ENCODE measurements around the gene CRB2.

The CRB2 gene

DNA sequence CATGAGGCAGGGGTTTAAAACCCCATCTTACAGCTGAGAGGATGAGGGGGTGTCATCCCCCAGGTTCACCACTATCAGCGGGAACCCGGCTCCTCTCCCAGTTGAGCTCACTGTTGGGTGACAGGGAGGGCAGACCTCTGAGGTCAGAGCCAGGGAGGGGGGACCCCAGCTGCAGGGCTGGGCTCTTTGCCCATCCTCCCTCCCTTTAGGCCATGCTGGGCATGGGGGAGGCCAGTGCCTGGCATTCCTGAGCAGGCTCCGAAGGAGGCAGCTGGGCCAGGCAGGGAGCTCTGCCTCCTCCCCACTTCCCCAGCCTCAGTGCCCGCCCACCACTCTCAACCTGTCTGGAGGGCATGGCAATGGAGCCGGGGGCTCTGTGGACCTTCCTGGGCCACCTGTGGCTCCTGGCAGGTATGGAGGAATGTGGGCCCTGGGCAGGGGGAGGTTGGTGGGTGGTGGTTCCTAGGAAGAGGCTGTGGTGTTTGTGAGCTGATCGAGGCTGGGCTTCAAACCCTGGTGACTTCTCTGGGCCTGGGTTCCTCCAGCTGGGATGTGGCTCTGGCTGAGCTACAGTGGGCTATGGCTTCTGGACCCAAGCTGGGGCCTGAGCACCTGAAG, 12.6 kb downstream of the CRB2 start:
- Histone ChIP-seq H3K9ac (ENCODE audit: low read depth, low read length) (no peak overlapping the region), H3K27me3 (ENCODE audit: insufficient read depth, low read length) (peaks cover 21% of the 10 kb centered on the region), H3K9me3 (ENCODE audit: insufficient read depth, low read depth, low read length) (no peaks in the 10 kb centered on the region), H3K36me3 (ENCODE audit: insufficient read depth, low read length) (peaks cover 2% of the 10 kb centered on the region; the same call in 1 of the 2 replicates), H3K4me3 (ENCODE audit: low read length) (no peak overlapping the region), H3K4me1 (ENCODE audit: insufficient read depth, low read length) (0 out of 2 replicates have a peak, but pooled peaks cover 4% of the 10 kb centered on the region), H3K27ac (ENCODE audit: low read depth, low read length) (no peak overlapping the region)
- WGBS = 80% methylated on average over 6 of the region's 6 CpGs

DNA sequence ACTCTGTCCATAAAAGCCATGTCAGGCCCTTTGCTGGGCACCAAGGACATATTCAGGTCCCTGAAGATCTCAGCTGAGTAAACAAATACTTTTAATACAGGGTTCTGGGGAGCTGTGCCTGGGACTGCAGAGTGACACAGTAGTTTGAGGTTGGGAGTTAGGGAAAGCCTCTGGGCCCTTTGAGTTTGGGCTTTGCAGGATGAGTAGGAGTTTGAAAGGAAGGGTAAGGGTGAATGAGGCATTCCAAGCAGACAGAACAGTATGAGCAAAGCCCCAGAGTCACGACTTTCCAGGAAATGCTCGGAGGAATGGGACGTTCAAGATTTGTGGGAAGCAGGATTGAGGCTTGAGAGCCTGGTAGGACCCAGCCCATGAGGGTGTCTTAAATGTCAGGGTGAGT, 13.3 kb downstream of the CRB2 start:
- H3K4me1 ChIP-seq (ENCODE audit: insufficient read depth, low read length) = peaks cover 11% of the 10 kb centered on the region
- 84% methylated on average over 3 of the region's 3 CpGs for WGBS
- H3K36me3 ChIP-seq (ENCODE audit: insufficient read depth, low read length) = peaks cover 2% of the 10 kb centered on the region; the same call in 1 of the 2 replicates
- no peaks in the 10 kb centered on the region for H3K9me3 ChIP-seq (ENCODE audit: insufficient read depth, low read depth, low read length)
- peaks cover 28% of the 10 kb centered on the region for H3K27me3 ChIP-seq (ENCODE audit: insufficient read depth, low read length)
- H3K27ac ChIP-seq (ENCODE audit: low read depth, low read length) = no peak overlapping the region
- H3K4me3 ChIP-seq (ENCODE audit: low read length) = no peak overlapping the region
- H3K9ac ChIP-seq (ENCODE audit: low read depth, low read length) = no peak overlapping the region

- Histone ChIP-seq H3K9ac (ENCODE audit: low read depth, low read length) (no peak overlapping the region), H3K4me3 (ENCODE audit: low read length) (no peak overlapping the region), H3K36me3 (ENCODE audit: insufficient read depth, low read length) (peaks cover 2% of the 10 kb centered on the region; the same call in 1 of the 2 replicates), H3K27me3 (ENCODE audit: insufficient read depth, low read length) (peaks cover 32% of the 10 kb centered on the region), H3K27ac (ENCODE audit: low read depth, low read length) (no peak overlapping the region), H3K4me1 (ENCODE audit: insufficient read depth, low read length) (peaks cover 14% of the 10 kb centered on the region), H3K9me3 (ENCODE audit: insufficient read depth, low read depth, low read length) (no peaks in the 10 kb centered on the region)
- WGBS = 96% methylated on average over 13 of the region's 13 CpGs
Observed at GRCh38 chr9:123370108-123370507, 14.1 kb downstream of the CRB2 start.

- 91% methylated on average over 29 of the region's 29 CpGs for WGBS
Observed at GRCh38 chr9:123370526-123371227, 14.7 kb downstream of the CRB2 start.

DNA sequence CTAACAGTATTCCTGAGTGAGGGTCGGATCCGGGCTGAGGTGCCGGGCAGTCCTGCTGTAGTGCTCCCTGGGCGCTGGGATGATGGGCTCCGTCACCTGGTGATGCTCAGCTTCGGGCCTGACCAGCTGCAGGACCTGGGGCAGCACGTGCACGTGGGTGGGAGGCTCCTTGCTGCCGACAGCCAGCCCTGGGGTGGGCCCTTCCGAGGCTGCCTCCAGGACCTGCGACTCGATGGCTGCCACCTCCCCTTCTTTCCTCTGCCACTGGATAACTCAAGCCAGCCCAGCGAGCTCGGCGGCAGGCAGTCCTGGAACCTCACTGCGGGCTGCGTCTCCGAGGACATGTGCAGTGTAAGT, 15.2 kb downstream of the CRB2 start:
- WGBS = 88% methylated on average over 18 of the region's 18 CpGs
- Histone ChIP-seq H3K9me3 (ENCODE audit: insufficient read depth, low read depth, low read length) (no peaks in the 10 kb centered on the region), H3K4me1 (ENCODE audit: insufficient read depth, low read length) (peaks cover 20% of the 10 kb centered on the region), H3K36me3 (ENCODE audit: insufficient read depth, low read length) (peaks cover 2% of the 10 kb centered on the region; the same call in 1 of the 2 replicates), H3K9ac (ENCODE audit: low read depth, low read length) (no peak overlapping the region), H3K27me3 (ENCODE audit: insufficient read depth, low read length) (peaks cover 32% of the 10 kb centered on the region), H3K4me3 (ENCODE audit: low read length) (no peak overlapping the region), H3K27ac (ENCODE audit: low read depth, low read length) (no peak overlapping the region)

More at GRCh38 chr9:123370526-123371227, 14.7 kb downstream of the CRB2 start:
- Histone ChIP-seq H3K27me3 (ENCODE audit: insufficient read depth, low read length) (peaks cover 32% of the 10 kb centered on the region), H3K27ac (ENCODE audit: low read depth, low read length) (no peak overlapping the region), H3K4me1 (ENCODE audit: insufficient read depth, low read length) (peaks cover 16% of the 10 kb centered on the region), H3K9ac (ENCODE audit: low read depth, low read length) (no peak overlapping the region), H3K4me3 (ENCODE audit: low read length) (no peak overlapping the region), H3K36me3 (ENCODE audit: insufficient read depth, low read length) (peaks cover 2% of the 10 kb centered on the region; the same call in 1 of the 2 replicates), H3K9me3 (ENCODE audit: insufficient read depth, low read depth, low read length) (no peaks in the 10 kb centered on the region)

GRCh38 chr9:123371805-123372590, 16.0 kb downstream of the CRB2 start:
- Histone ChIP-seq H3K27me3 (ENCODE audit: insufficient read depth, low read length) (peaks cover 32% of the 10 kb centered on the region), H3K36me3 (ENCODE audit: insufficient read depth, low read length) (peaks cover 2% of the 10 kb centered on the region; the same call in 1 of the 2 replicates), H3K27ac (ENCODE audit: low read depth, low read length) (no peak overlapping the region), H3K9ac (ENCODE audit: low read depth, low read length) (no peak overlapping the region), H3K4me3 (ENCODE audit: low read length) (no peak overlapping the region), H3K9me3 (ENCODE audit: insufficient read depth, low read depth, low read length) (no peaks in the 10 kb centered on the region), H3K4me1 (ENCODE audit: insufficient read depth, low read length) (peaks cover 20% of the 10 kb centered on the region)
- 87% methylated on average over 14 of the region's 14 CpGs for WGBS

- Histone ChIP-seq H3K4me3 (ENCODE audit: low read length) (peak overlapping the region; percentile 37), H3K27me3 (ENCODE audit: insufficient read depth, low read length) (peaks cover 32% of the 10 kb centered on the region), H3K36me3 (ENCODE audit: insufficient read depth, low read length) (peaks cover 2% of the 10 kb centered on the region; the same call in 1 of the 2 replicates), H3K4me1 (ENCODE audit: insufficient read depth, low read length) (peaks cover 20% of the 10 kb centered on the region), H3K9me3 (ENCODE audit: insufficient read depth, low read depth, low read length) (no peaks in the 10 kb centered on the region), H3K9ac (ENCODE audit: low read depth, low read length) (peak overlapping the region; percentile 30; the same call in 1 of the 2 replicates), H3K27ac (ENCODE audit: low read depth, low read length) (no peak overlapping the region)
- WGBS = 28% methylated on average over 58 of the region's 58 CpGs
Observed at GRCh38 chr9:123372766-123373446, 16.9 kb downstream of the CRB2 start.

DNA sequence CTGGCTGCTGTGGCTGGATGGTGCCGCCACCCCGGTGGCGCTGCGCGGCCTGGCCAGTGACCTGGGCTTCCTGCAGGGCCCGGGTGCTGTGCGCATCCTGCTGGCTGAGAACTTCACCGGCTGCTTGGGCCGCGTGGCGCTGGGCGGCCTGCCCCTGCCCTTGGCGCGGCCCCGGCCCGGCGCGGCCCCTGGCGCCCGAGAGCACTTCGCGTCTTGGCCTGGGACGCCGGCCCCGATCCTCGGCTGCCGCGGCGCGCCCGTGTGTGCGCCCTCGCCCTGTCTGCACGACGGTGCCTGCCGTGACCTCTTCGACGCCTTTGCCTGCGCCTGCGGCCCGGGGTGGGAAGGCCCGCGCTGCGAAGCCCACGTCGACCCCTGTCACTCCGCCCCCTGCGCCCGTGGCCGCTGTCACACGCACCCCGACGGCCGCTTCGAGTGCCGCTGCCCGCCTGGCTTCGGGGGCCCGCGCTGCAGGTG, 17.5 kb downstream of the CRB2 start:
- H3K9ac ChIP-seq (ENCODE audit: low read depth, low read length) = peak overlapping the region; percentile 30; the same call in 1 of the 2 replicates
- 14% methylated on average over 60 of the region's 60 CpGs for WGBS
- peaks cover 32% of the 10 kb centered on the region for H3K27me3 ChIP-seq (ENCODE audit: insufficient read depth, low read length)
- no peak overlapping the region for H3K27ac ChIP-seq (ENCODE audit: low read depth, low read length)
- H3K4me3 ChIP-seq (ENCODE audit: low read length) = peak overlapping the region; percentile 37
- H3K36me3 ChIP-seq (ENCODE audit: insufficient read depth, low read length) = peaks cover 2% of the 10 kb centered on the region; the same call in 1 of the 2 replicates
- H3K9me3 ChIP-seq (ENCODE audit: insufficient read depth, low read depth, low read length) = no peaks in the 10 kb centered on the region
- H3K4me1 ChIP-seq (ENCODE audit: insufficient read depth, low read length) = peaks cover 20% of the 10 kb centered on the region

GRCh38 chr9:123373946-123374345, 17.9 kb downstream of the CRB2 start:
- H3K27ac ChIP-seq (ENCODE audit: low read depth, low read length) = no peak overlapping the region
- H3K27me3 ChIP-seq (ENCODE audit: insufficient read depth, low read length) = peaks cover 32% of the 10 kb centered on the region
- no peak overlapping the region for H3K9ac ChIP-seq (ENCODE audit: low read depth, low read length)
- peak overlapping the region; percentile 37; the same call in 1 of the 2 replicates for H3K4me3 ChIP-seq (ENCODE audit: low read length)
- H3K9me3 ChIP-seq (ENCODE audit: insufficient read depth, low read depth, low read length) = no peaks in the 10 kb centered on the region
- 9% methylated on average over 10 of the region's 10 CpGs for WGBS
- peaks cover 20% of the 10 kb centered on the region for H3K4me1 ChIP-seq (ENCODE audit: insufficient read depth, low read length)
- H3K36me3 ChIP-seq (ENCODE audit: insufficient read depth, low read length) = peaks cover 2% of the 10 kb centered on the region; the same call in 1 of the 2 replicates

DNA sequence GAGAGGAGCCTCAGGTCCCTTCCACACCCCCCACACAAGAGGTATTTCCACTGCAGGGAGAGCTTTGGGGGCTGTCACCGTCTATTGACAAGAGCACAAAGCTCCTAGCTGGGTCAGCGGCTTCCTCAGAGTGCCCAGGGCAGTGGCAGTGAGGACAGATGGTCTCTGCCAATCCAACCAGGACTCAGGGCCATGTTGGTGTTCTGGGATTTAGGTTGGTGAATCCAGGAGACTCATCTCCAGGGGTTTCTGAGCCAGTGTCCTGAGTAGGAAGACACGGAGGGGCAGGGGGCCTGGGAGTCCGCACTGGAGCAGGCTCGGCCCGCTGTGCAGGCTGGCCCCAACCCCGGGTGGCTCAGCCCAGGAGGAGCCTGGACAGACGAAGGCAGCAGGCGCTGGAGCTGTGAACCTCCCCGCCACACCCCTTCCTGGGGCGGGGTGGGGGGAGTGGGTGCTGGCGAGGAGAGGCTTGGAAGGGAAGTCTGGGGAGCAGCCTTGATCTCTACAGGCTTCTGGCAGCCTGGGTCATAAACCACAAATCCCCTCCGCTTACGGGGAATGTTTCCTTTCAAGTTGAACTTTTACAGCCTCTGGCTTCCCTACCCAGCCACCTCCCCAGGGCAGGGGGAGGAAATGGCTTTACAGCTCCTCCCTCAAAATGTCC, 19.6 kb downstream of the CRB2 start:
- 0 out of 2 replicates have a peak, but pooled peaks cover 2% of the 10 kb centered on the region for H3K36me3 ChIP-seq (ENCODE audit: insufficient read depth, low read length)

More for the DNA sequence above, 19.6 kb downstream of the CRB2 start:
- Histone ChIP-seq H3K4me3 (ENCODE audit: low read length) (no peak overlapping the region), H3K4me1 (ENCODE audit: insufficient read depth, low read length) (peaks cover 20% of the 10 kb centered on the region), H3K9me3 (ENCODE audit: insufficient read depth, low read depth, low read length) (no peaks in the 10 kb centered on the region), H3K27me3 (ENCODE audit: insufficient read depth, low read length) (peaks cover 32% of the 10 kb centered on the region), H3K9ac (ENCODE audit: low read depth, low read length) (no peak overlapping the region), H3K27ac (ENCODE audit: low read depth, low read length) (no peak overlapping the region)
- 53% methylated on average over 13 of the region's 14 CpGs for WGBS

All from HUES64 (cell line).